ENCODE measurements around the gene IGFBP4.

Gene IGFBP4

DNA sequence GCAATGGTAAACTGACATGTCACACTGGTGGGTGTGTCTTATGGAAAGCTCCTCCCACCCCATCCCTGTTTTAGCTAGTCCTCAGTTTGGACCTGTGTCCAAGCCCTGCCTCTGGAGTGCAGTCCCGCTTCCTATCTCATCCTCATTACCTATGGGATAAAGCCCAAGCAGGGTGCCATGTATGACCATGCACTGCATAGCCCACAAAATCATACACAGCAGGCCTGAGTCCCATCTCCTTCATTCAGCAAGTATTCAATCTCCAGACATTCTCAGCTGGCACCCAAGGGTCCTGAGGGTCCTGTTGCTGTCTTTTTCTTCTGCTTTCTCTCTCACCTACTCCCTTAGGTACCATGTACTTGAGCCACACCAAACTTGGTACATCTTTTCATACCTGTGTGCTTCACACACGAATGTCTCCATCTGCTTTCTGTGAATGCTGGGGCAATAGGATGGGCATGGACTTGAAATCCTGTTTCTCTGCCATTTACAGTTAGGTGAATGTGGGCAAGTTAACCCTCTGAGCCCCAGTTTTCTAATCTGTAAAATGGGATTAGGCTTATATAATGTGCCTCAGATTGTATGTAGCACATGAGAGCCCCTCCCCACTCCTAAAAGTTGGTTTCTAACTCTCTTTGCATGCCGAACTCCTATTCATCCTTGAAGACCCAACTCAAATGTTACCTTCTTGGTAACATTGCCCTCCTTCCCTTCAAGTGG, 29.6 kb downstream of the IGFBP4 start:
- DNase-seq: no peak

DNA sequence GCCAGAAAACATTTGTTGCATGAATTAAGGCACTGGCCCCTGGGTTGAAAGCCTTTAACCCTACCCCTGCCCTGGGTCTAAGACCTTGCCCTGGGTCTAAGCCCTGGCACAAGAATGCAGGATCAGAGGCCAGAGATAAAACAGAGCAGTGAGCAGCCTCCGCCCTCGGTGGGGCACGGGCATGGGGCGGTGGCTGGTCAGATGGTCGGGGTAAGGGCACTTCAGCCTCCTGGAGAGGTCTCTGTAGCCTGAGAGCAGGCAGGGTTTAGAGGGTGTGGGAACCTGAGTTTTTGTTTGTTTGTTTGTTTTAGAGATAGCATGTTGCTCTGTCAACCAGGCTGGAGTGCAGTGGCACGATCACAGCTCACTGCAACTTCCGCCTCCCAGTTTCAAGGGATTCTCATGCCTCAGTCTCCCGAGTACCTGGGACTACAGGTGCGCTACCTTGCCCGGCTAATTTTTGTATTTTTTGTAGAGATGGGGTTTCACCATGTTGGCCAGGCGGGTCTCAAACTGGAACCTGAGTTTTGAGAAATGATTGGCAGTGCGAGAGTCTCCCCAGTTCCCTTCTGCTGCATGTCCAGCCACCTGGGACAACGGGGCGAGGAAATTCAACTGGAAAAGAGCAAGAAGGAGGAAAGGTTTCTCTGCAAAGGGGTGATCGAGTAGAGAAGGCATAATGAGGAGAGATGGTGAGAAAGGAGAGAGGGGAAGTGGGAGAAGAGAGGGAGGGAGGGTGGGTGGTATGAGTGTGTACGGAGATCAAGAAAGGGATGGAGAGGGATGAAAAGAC, 30.5 kb downstream of the IGFBP4 start:
- DNase-seq: no peak

- no peak for DNase-seq
These were observed 31.3 kb downstream of the IGFBP4 start for GRCh38 chr17:40474419-40475002.

DNA sequence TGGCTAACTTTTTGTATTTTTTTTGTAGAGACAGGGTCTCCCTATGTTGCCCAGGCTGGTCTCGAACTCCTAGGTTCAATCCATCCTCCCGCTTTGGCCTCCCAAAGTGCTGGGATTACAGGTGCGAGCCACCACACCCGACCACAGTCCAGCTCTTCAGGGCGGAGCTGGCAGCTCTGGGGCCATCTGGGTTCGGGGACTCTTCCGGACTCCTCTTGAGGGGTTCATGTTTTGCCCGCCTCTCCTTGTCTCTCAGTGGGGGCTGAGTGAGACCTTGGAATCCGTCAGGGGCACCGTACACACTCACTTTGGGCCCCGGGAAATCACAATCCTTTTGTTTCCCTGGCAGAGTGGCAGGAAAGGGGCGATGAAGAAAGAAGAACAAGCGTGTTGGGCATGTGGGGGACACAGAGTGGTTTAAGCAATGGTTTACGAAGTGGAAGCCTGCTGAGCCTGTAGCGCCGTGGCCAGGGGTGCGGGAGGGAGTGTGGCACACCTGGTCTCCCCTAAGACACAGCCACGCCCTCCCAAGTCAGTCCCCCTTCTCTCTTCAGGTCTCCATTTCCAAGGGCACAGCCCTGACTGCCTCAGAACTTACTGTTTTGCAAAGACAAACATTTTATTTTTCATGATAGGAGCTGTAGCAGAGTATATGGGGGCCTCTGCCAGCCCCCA, 32.1 kb downstream of the IGFBP4 start:
- DNase-seq: no peak

DNA sequence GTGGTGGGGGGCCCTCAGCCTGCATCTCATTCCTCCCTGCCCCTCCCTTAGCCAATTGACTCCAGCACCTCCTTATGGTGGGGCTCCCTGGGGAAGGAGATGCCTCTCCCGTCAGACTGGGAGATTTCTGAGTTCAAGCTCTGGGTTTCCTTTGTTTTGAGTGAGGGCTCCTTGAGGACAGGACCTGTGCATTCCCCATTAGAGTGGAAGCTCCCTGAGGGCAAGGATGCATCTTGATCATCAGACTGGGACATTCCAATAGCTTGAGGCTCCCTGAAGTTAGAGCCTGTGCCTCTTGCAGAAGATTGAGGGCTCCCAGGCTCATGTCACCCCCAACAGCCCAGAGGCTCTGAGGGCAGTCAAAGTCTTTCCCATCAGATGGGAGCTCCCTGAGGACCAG, 34.5 kb downstream of the IGFBP4 start:
- DNase-seq: no peak

DNA sequence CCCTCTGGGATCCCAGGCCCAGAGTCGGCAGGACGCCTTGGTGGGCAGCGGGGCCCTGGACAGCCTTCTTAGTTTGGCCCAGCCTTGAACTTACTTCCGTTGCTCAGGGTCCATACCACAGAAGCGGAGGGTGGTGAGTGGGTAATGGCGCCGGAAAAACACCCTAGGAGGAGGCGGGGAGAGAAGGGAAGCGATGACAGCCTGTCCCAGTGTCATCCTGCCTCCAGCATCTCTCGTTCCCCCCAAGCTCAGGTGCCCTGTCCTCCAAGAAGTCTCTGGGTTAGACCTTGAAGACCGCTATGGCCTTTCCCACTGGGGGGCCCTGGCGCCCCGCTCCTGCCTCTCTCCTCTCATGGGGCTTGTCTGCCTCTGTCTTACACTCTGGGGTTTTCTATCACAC, 35.2 kb downstream of the IGFBP4 start:
- DNase-seq: no peak

GRCh38 chr17:40479754-40480480, 36.7 kb downstream of the IGFBP4 start:
- DNase-seq: no peak

GRCh38 chr17:40480501-40481003, 37.3 kb downstream of the IGFBP4 start:
- peak; percentile 91 for DNase-seq

- DNase-seq: no peak
These were observed 37.9 kb downstream of the IGFBP4 start for GRCh38 chr17:40481106-40481505.

DNA sequence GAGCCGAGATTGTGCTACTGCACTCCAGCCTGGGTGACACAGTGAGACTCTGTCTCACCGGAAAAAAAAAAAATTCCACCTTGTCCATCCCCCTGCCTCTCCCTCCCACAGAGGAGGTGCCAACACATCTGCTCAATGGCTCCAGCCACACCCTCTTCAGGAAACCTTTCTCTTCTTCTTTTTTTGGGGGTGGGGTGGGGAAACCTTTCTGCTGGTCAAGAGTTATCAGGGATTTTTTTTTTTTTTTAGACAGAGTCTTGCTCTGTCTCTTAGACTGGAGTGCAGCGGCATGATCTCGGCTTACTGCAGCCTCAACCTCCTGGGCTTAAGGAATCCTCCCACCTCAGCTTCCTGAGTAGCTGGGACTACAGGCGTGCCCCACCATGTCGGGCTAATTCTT, 39.5 kb downstream of the IGFBP4 start:
- no peak for DNase-seq

- DNase-seq: no peak
These were observed 40.4 kb downstream of the IGFBP4 start for GRCh38 chr17:40483679-40484078.

GRCh38 chr17:40484285-40484972, 41.2 kb downstream of the IGFBP4 start:
- DNase-seq: no peak

DNA sequence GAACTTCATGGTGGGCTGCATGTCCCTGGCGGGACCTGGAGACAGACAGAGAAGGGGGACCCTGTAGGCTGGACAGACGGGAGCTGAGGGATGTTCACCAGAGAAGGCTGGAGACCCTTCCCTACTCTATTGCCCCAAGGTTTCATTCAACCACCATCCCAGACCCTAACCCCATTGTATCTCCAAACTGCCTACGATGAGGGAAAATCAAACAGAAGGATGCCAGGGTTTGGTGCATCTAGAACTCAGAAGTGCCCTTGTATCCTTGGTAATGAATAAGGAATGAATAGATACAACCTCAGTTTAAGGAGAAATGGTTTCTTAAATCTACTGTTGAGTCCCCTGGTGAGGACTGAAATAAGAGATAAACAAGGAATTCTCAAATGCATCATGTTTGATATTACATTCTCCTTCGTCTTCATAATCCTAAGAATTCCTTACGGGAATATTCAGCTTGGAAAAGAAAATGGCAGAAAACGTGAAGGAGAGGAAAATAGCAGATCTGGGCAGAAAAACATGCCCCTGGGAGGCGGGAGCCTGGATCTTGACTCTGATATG, 41.8 kb downstream of the IGFBP4 start:
- DNase-seq: no peak

- DNase-seq: no peak
These were observed 42.7 kb downstream of the IGFBP4 start for GRCh38 chr17:40485851-40486521.

- no peak for DNase-seq
These were observed 43.5 kb downstream of the IGFBP4 start for GRCh38 chr17:40486522-40487370.

DNA sequence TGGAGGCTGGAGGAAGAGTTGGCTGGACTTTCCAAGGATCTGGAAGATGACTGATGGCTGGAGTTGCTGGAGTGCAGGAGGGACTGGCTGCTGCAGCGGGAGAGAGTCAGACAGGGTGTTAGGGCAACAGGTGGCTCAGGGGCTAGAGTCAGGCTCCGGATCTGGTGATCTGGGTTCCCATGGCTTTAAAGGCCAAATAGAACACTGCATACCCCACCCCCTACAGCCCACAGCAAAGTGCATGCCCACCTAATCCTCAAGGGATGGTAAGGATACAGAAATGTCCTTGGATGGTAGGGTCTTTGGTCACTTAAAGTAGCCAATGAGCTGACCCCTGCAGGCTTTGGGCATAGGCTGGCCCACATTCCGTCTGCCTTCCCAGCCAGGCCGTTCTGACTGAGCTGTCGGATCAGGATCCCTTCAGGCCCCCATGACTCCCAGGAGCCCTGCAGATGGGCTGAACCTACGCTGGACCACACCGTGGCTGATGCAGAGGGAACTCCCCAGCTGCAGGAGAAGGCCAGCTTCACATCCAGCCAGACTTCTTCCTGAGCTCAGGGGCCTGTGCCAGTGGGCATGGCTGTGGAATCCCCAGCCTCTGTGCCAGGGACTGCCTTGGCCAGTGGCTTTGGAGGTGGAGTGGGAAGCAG, 44.2 kb downstream of the IGFBP4 start:
- DNase-seq: no peak

- DNase-seq: no peak
These were observed 47.1 kb downstream of the IGFBP4 start for GRCh38 chr17:40490289-40490853.

DNA sequence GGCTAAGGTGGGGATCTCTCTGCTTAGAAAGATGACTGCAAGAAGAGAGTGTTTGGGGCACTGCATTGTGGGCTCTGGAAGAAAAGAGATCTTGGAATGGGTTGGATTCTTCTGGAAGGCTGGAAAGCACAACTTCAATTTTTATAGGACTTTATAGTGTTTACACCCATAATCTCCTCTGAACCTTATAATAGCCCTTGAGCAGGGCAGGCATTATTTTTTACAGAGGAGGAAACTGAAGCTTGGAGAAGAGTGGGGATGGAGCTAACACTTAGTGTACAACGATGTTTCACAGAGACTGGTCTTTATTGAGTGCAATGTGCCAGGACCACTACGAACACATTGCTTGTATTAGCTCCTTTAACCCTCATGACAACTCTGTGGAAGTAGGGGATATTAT, 47.7 kb downstream of the IGFBP4 start:
- no peak for DNase-seq

- DNase-seq: no peak
These were observed 48.2 kb downstream of the IGFBP4 start for GRCh38 chr17:40491486-40491885.

All from activated effector memory CD4-positive, alpha-beta T cell treated with anti-CD3 and anti-CD28 coated beads, Interleukin-2, amount 50 U/mL, for 16 hours (primary cell).